HG03025 (cell line): Measurements from ENCODE around the gene ZNF775.
A peak's percentile ranks its signal among the peaks of the same experiment; 100 is the strongest.

Experiments used
- ATAC-seq: cut with Tn5 transposase; IDR thresholded peaks from one replicate; pipeline ENCODE4 v1.9.1; 2021; ENCODE audit warnings: mild to moderate bottlenecking, moderate library complexity; ENCODE audit not compliant: unreplicated experiment, low FRiP score

ZNF775 gene

GRCh38 chr7:150432915-150433892, 54.1 kb downstream of the ZNF775 start:
- peak; percentile 36 for ATAC-seq

GRCh38 chr7:150434240-150434639, 55.1 kb downstream of the ZNF775 start:
- ATAC-seq: no peak

- no peak for ATAC-seq
These were observed 55.9 kb downstream of the ZNF775 start for GRCh38 chr7:150435047-150435389.

GRCh38 chr7:150435390-150436073, 56.4 kb downstream of the ZNF775 start:
- peak; percentile 88 for ATAC-seq

- ATAC-seq: no peak
These were observed 60.8 kb downstream of the ZNF775 start for GRCh38 chr7:150439967-150440366.

- ATAC-seq: no peak
These were observed 62.4 kb downstream of the ZNF775 start for GRCh38 chr7:150441524-150441923.

GRCh38 chr7:150442811-150443210, 63.7 kb downstream of the ZNF775 start:
- ATAC-seq: no peak

- ATAC-seq: no peak
These were observed 64.8 kb downstream of the ZNF775 start for GRCh38 chr7:150443793-150444540.

- no peak for ATAC-seq
These were observed 65.7 kb downstream of the ZNF775 start for GRCh38 chr7:150444674-150445365.

GRCh38 chr7:150446288-150446938, 67.3 kb downstream of the ZNF775 start:
- no peak for ATAC-seq
